Stimulated activated CD8-positive, alpha-beta memory T cell treated with anti-CD3 and anti-CD28 coated beads, Interleukin-7, amount 100 ng/mL, for 1 hour (primary cell): ENCODE measurements around the gene LARP4.
"Not testable (repeated sequence)": the region's sequence is repeated elsewhere in the genome, so short reads cannot be mapped to it uniquely, and the experiment has no call there.

Experiments
- DNase-seq, 2 donors: peaks; one replicate each; pipeline ENCODE4 v3.0.0-alpha.2; 2020; ENCODE audit warnings: low read depth in 2 of 2

LARP4 gene

GRCh38 chr12:50401500-50402081, 906 bp downstream of the LARP4 start:
- DNase-seq: no peak

DNA sequence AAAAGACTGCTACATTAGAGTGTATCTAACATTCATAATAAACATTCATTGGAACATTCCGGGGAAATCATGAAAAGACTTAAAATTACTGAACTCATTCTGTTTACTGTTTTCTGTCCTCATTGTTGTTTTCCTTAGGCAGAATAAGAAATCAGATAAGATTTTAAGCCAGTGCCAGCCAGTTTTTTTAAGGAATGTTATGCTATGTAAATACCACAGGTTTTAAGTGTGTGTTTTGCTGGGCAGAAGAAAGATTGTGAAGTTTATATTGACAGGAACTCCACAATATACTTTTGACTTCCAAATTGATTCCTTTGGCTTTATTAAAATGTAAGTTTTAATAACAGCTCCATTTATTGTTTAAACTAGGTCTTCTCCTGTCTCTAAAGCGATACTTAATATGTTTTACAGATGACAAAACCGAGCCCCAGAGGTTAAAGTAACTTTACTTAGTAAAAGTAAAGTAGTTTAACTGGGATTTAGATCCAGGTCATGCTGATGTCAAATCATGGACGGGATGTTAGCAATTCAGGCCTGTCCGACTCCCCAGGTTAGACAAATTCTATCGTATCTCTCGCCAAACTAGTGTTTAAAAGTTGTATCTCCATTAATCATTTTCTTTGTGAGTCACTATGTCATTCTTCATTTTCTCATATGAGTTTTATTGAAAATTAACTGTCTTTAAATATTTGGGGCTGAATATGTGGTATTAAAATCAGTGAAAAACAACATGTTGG, 1.7 kb downstream of the LARP4 start:
- DNase-seq: no peak

DNA sequence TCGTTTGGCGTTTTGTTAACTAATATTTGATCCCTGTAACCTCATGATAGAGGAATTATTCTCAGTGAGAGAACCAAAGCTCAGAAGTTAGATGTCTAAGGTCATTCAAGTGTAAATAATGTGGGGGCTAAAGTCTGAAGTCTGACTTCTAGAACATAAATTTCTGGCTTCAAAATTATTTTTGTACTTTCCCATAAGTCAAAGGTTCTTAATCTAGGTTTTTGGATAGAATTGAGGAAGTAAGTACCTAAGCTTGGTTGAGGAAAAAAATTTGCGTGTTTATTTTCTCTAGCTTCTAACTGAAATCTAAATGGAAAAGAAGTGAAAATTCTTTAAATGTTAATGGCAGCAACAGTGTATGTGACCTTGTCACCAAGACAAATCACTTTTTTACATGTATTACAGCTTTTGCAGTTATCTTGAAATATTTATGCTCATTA, 2.3 kb downstream of the LARP4 start:
- DNase-seq: no peak

DNA sequence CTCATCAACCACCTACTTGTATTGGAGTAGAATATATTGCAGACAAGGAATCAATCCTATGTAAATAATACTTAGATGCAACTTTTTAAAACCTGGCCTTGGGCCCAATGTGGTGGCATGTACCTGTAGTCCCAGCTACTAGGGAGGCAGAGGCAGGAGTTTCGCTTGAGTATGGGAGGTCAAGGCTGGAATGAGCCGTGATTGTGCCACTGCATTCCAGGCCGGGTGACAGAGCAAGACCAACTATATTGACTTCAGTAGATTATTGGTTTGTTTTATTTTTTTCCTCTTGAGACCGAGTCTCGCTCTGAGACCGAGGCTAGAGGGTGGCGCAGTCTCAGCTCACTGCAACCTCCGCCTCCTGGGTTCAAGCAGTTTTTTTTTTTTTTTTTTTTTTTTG, 3.6 kb downstream of the LARP4 start:
- DNase-seq: no peak

- no peak for DNase-seq
Observed at GRCh38 chr12:50411051-50411660, 10.5 kb downstream of the LARP4 start.

GRCh38 chr12:50415899-50416479, 15.3 kb downstream of the LARP4 start:
- no peak for DNase-seq

DNA sequence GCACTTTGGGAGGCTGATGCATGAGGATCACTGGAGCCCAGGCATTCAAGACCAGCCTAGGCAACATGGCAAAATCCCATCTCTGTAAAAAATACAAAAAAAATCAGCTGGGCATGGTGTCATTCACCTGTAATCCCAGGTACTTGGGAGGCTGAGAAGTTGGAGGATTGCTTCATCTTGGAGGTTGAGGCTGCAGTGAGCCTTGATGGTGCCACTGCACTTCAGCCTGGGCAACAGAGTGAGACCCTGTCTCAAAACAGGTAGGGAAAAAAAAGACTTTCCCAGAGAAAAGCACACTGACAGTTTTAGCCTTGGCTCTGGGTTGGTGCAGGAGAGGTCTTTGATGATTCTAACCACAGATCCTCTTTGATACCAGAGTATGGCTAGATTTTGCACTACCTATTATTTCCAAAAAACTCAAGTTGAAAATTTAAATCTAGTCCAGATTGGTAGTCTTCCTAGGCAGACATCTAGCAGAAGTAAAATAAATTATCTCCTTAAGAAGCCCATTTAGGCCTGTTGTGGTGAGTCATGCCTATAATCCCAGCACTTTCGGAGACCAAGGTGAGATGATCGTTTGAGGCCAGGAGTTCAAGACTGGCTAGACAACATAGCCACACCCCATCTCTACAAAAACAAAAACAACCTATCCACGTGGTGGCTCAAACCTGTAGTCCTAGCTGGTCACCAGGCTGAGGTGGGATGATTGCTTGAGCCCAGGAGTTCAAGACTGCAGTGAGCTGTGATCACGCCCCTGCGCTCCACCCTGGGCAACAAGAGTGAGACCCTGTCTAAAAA, 18.6 kb downstream of the LARP4 start:
- DNase-seq: no peak

- DNase-seq: not testable (repeated sequence)
Observed at GRCh38 chr12:50422855-50423254, 22.2 kb downstream of the LARP4 start.

DNA sequence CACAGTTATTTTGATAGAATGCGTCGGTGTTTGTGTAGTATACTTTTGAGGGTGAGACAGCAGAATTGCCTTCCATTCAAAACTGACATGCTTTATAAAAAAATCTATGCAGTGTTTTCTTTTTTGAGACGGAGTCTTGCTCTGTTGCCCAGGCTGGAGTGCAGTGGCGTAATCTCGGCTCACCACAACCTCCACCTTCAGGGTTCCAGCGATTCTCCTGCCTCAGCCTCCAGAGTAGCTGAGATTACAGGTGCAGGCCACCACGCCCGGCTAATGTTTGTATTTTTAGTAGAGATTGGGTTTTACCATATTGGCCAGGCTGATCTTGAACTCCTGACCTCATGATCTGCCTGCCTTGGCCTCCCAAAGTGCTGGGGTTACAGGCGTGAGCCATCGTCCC, 22.7 kb downstream of the LARP4 start:
- not testable (repeated sequence) for DNase-seq

DNA sequence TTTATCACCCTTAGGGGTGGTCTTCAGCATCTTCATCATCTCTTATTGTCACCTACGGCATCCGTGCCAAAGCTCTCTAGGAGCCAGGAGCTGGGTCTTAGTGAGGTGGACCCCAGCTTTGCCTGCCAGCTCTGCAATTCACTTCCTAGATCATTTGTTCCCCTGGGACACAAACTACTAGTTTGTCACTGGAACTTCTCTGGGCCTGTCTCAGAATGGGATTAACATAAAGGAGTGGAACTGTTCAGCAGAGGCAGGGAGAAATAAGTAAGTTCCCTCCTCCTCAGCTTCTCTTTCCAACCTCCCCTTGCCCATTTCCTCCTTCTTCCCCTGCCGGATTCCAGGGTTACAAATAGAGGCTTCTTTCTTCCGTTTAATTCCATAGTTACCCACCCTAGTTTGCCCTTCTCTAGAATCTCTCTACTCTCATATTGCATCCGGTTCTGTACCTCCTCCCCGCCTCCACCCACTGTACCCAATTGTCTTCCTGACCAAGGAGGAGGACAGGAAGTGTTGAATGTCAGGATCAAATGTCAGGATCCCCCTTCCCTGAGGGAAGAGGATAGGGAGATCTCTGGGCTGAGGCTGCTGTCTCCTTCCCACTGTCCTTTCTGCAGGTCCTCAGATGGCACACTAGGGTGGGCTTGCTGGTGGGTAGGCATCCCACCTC, 25.0 kb downstream of the LARP4 start:
- no peak for DNase-seq

DNA sequence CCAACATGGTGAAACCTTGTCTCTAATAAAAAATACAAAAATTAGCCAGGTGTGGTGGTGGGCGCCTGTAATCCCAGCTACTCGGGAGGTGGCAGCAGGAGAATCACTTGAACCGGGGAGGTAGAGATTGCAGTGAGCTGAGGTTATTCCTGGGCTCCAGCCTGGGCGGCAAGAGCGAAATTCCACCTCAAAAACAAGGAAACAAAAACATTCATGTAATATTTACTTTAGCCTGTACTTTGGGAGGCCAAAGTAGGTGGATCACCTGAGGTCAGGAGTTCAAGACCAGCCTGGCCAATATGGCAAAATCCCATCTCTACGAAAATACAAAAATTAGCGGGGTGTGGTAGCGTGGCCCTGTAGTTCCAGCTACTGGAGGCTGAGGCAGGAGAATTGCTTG, 31.0 kb downstream of the LARP4 start:
- not testable (repeated sequence) for DNase-seq

GRCh38 chr12:50440288-50440687, 39.6 kb downstream of the LARP4 start:
- no peak for DNase-seq

DNA sequence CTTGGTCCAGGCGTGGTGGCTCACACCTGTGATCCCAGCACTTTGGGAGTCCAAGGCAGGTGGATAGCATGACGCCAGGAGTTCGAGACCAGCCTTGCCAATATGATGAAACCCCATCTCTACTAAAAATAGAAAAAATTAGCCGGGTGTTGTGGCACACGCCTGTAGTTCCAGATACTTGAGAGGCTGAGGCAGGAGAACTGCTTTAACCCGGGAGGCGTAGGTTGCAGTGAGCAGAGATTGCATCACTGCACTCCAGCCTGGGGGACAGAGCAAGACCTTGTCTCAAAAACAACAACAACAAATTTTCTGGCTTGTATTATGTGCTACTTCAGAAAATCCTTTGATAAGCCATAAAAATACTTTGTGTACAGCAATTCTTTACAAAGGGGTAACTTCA, 41.1 kb downstream of the LARP4 start:
- no peak for DNase-seq

- no peak for DNase-seq
Observed at GRCh38 chr12:50442178-50442908, 41.7 kb downstream of the LARP4 start.

DNA sequence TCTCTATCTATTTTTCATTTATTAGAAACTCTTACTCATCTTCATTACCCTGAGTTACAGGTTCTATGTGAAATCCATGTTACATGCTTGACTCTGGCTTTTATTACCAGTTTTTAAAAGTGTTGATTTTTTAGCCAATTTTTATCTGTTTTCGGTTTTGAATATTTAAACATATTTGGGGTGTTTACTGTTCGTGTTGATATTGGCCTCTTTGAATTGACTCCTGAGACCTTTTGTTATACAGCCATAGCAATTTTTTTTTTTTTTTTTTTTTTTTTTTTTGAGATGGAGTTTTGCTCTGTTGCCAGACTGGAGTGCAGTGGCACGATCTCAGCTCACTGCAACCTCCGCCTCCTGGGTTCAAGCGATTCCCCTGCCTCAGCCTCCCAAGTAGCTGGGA, 49.0 kb downstream of the LARP4 start:
- DNase-seq: not testable (repeated sequence)

GRCh38 chr12:50452795-50453194, 52.1 kb downstream of the LARP4 start:
- DNase-seq: no peak

GRCh38 chr12:50453872-50454271, 53.2 kb downstream of the LARP4 start:
- no peak for DNase-seq

DNA sequence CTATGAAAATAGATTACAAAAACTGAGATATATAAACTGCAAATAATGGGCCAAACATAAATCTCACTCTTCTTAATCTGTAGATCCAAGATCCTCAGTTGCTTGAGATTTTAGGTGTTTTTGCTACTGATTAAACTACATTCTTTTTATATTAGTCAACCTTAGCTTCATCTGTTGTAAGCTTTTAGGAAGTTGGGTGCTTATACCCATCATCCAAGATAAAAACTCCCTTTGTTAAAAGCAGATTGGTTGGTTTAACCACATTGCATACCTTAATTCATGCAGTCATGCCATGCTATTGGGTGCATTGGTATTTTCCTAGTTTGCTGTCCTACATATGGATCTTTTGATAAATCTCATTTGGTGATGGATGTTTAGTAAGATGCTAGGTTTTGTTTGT, 57.9 kb downstream of the LARP4 start:
- no peak for DNase-seq

DNA sequence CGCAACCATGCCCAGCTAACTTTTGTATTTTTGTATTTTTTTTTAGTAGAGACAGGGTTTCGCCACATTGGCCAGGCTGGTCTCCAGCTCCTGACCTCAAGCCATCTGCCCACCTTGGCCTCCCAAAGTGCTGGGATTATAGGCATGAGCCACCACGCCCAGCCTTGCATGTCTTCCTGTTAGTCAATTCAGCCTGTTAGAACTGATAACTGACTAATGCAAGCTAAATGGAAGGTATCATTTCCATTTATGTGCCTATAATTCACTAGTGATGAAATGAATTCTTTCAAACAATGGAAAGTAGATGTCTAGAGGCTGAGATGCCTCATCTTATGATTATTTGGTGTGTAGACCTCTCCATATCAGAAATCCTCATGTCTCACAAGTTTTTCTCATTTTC, 66.8 kb downstream of the LARP4 start:
- no peak for DNase-seq

GRCh38 chr12:50477241-50477832, 76.7 kb downstream of the LARP4 start:
- no peak for DNase-seq
